Keratinocyte (primary cell): Measurements from ENCODE around the gene PRR33.

Experiments
- EZH2 ChIP-seq: IDR thresholded peaks from one replicate; pipeline ENCODE4 v1.6.1; 2012; ENCODE audit warnings: inconsistent platforms, mild to moderate bottlenecking, low read length, moderate library complexity
- TF ChIP-seq, protein P1 (sequence below), 3 experiments: IDR thresholded peaks in 1 of 3; conservative IDR thresholded peaks in 1 of 3; optimal IDR thresholded peaks in 1 of 3; 2 replicates in 2 of 3; 3 replicates in 1 of 3; pipeline versions ENCODE3 to v1.5.1; 2011; ENCODE audit warnings: low read length in 3 of 3, mild to moderate bottlenecking in 3 of 3, moderate library complexity in 2 of 3, control low read depth in 1 of 3, inconsistent platforms in 1 of 3; ENCODE audit not compliant: insufficient read depth in 2 of 3; ENCODE audit errors: extremely low read depth in 1 of 3

DNA sequence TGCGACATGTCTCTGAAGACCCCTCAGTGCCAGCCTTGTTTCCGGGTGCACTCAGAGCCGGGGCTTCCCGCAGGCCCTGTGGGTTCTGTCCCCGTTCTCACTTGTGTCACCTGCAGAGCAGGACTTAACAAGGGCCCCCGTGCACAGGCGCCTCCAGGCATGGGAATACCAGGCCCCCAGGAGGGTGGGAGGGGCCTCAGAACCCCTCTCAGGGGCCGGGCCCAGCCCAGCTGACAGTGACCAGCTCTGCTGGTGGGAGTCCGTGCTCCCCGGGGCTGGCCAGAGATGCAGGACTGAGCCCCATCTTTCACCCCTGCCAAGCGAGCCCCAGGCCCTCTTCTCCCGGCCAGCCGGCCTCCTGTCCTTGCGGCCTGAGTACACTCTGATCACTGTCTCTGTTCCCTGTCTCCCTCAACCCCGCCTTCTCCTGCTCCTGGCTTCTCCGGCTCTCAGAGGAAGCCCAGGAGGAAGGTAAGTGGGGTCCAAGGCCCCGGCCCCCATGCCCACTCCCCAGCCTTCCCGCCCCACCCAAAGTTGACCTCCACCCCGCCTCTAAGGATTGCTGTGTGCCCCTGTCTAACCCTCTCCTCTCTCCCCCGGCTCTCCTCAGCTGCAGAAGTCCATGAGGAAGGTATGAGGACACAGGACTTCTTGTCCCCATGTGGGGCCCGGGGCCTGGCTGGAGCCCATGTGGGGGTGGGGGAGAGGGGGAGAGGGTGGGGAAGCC, 33.1 kb upstream of the PRR33 start:
- TF ChIP-seq EZH2, result no peak
- TF ChIP-seq, protein P1, sequence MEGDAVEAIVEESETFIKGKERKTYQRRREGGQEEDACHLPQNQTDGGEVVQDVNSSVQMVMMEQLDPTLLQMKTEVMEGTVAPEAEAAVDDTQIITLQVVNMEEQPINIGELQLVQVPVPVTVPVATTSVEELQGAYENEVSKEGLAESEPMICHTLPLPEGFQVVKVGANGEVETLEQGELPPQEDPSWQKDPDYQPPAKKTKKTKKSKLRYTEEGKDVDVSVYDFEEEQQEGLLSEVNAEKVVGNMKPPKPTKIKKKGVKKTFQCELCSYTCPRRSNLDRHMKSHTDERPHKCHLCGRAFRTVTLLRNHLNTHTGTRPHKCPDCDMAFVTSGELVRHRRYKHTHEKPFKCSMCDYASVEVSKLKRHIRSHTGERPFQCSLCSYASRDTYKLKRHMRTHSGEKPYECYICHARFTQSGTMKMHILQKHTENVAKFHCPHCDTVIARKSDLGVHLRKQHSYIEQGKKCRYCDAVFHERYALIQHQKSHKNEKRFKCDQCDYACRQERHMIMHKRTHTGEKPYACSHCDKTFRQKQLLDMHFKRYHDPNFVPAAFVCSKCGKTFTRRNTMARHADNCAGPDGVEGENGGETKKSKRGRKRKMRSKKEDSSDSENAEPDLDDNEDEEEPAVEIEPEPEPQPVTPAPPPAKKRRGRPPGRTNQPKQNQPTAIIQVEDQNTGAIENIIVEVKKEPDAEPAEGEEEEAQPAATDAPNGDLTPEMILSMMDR (optimal IDR thresholded peaks at IDR 0.05 in 1 of 3, IDR thresholded peaks at IDR 0.05 in 1 of 3, conservative IDR thresholded peaks at IDR 0.05 in 1 of 3; ENCODE audit: extremely low read depth in 1 of 3, insufficient read depth in 2 of 3, low read length in 3 of 3), result no peak
